ENCODE measurements around the gene AGAP3.

GRCh38 chr7:151095828-151096475, 9.7 kb downstream of the AGAP3 start:
- no peak for TF ChIP-seq EZH2 (IDR thresholded peaks at IDR 0.05; ENCODE audit: borderline replicate concordance, low read depth, low read length, poor library complexity, severe bottlenecking)
- no peak for TF ChIP-seq CTCF (conservative IDR thresholded peaks at IDR 0.05; ENCODE audit: low read depth, low read length)
